ENCODE data around the gene NAIF1. TPM values are rescaled to one million over a fixed set of nuclear protein-coding genes. Genes with fewer than 3 reads are reported as not detected.
"Not testable (repeated sequence)": the region's sequence is repeated elsewhere in the genome, so short reads cannot be mapped to it uniquely, and the experiment has no call there.

The NAIF1 gene
- total RNA-seq, 1 experiment from 2014 or later = 11.0 TPM

DNA sequence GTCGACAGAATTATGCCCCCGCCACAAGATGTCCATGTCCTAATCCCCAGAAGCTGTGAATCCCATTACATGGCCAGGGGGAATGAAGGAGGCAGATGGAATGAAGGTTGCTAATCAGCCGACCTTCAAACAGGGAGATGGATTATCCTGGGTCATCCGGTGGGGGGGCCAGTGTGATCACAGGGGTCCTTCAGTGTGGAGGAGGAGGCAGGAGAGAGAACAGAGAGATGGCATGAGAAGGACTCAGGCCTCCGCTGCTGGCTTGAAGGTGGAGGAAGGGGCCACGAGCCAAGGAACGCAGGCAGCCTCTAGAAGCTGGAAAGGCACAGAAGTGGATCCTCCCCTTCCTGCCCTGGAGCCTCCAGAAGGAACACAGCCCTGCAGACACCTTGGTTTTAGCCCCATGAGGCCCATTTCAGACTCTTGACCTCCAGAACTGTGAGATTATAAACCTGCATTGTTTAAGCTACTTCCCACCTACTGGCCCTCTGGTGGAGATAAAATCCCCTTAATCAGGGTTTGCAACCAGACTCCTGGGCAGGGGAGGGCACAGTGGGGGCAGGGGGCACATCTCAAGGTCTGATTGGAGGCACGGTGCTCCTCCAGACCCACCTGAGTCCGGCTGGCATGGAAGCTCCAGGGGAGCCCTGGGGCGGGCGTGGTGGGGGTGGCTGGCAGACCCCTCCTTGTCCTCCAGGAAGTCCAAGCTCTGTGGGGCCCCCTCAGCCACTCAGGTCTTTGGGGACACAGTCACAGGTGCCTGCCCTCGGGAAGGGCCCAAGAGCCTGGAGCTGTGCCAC lies 46.6 kb upstream of the NAIF1 start:
- H3K79me2 ChIP-seq (ENCODE audit: insufficient read depth, low read length) = no peaks in the 10 kb centered on the region
- H3K36me3 ChIP-seq (ENCODE audit: control insufficient read depth in 1 of 2, insufficient read depth in 2 of 2, low read length in 2 of 2) = peaks cover 0 to 6% of the 10 kb centered on the region in 2 experiments; a peak in 1 of 4 replicates
- intact Hi-C loops (cut with micrococcal nuclease) = no loop called here
- H3K27me3 ChIP-seq (ENCODE audit: insufficient read depth, low read length) = no peaks in the 10 kb centered on the region
- H3K4me3 ChIP-seq (replicated peaks in 1 of 2; ENCODE audit: low read depth in 1 of 2, low read length in 2 of 2) = no peak overlapping the region
- DNase-seq (ENCODE audit: low read depth, low spot score) (no peak), ATAC-seq (no peak)
- ChIA-PET POLR2A (interaction anchor here (1.2 kb wide), 1 partner anchor 19 kb away, joined by 3 read pairs; no protein-coding TSS in a partner anchor), CTCF (interaction anchor here (0.9 to 1.4 kb wide), 2 partner anchors 12 to 16 kb away, joined by 3 to 4 read pairs; no protein-coding TSS in a partner anchor), RAD21 (ENCODE audit: low non-redundant PET in 1 of 2, low total read pairs in 2 of 2, uncharacterized antibody in 2 of 2, unreplicated experiment in 2 of 2) (no interaction called here)
- no peak overlapping the region for H3K4me2 ChIP-seq (ENCODE audit: low read length)
- H3K9me2 ChIP-seq (ENCODE audit: insufficient read depth) = no peaks in the 10 kb centered on the region
- no peaks in the 10 kb centered on the region for H4K20me1 ChIP-seq (ENCODE audit: insufficient read depth)
- H3K9me3 ChIP-seq (ENCODE audit: control insufficient read depth in 1 of 2, insufficient read depth in 1 of 2, low read depth in 1 of 2, low read length in 2 of 2) = no peaks in the 10 kb centered on the region
- no peak overlapping the region for H3K27ac ChIP-seq (ENCODE audit: low read depth, low read length)
- no peak overlapping the region for H3K9ac ChIP-seq (ENCODE audit: low read length)
- no peak overlapping the region for H2AFZ ChIP-seq (ENCODE audit: low read depth, low read length, poor library complexity, severe bottlenecking)
- no TSS peak for BruUV-seq (replicated peaks)
- H3K4me1 ChIP-seq (ENCODE audit: control insufficient read depth in 1 of 2, insufficient read depth in 2 of 2, low read length in 2 of 2) = peaks cover 3 to 4% of the 10 kb centered on the region in 2 experiments; a peak in 3 of 4 replicates
- TF ChIP-seq CBX3 (IDR thresholded peaks at IDR 0.05; ENCODE audit: low read depth) = no peak
- TF ChIP-seq YY1 (IDR thresholded peaks at IDR 0.05; ENCODE audit: extremely low read depth, insufficient replicate concordance, low read depth, low read length) = no peak
- no peak for TF ChIP-seq RAD21 (IDR thresholded peaks at IDR 0.05; ENCODE audit: low read depth)
- no peak for TF ChIP-seq ELF1 (IDR thresholded peaks at IDR 0.05; ENCODE audit: borderline replicate concordance, low read depth)
- TF ChIP-seq, protein P1, sequence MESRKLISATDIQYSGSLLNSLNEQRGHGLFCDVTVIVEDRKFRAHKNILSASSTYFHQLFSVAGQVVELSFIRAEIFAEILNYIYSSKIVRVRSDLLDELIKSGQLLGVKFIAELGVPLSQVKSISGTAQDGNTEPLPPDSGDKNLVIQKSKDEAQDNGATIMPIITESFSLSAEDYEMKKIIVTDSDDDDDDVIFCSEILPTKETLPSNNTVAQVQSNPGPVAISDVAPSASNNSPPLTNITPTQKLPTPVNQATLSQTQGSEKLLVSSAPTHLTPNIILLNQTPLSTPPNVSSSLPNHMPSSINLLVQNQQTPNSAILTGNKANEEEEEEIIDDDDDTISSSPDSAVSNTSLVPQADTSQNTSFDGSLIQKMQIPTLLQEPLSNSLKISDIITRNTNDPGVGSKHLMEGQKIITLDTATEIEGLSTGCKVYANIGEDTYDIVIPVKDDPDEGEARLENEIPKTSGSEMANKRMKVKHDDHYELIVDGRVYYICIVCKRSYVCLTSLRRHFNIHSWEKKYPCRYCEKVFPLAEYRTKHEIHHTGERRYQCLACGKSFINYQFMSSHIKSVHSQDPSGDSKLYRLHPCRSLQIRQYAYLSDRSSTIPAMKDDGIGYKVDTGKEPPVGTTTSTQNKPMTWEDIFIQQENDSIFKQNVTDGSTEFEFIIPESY (IDR thresholded peaks at IDR 0.05; ENCODE audit: extremely low read depth, insufficient replicate concordance, low read length) = no peak
- no peak for TF ChIP-seq EGR1 (IDR thresholded peaks at IDR 0.05; ENCODE audit: low read depth)
- TF ChIP-seq, protein P2, sequence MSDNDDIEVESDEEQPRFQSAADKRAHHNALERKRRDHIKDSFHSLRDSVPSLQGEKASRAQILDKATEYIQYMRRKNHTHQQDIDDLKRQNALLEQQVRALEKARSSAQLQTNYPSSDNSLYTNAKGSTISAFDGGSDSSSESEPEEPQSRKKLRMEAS (IDR thresholded peaks at IDR 0.05) = no peak
- no peak for TF ChIP-seq POLR2A (IDR thresholded peaks at IDR 0.05; ENCODE audit: borderline replicate concordance, extremely low read depth, insufficient read depth, insufficient read length)
- no peak for TF ChIP-seq EZH2 (IDR thresholded peaks at IDR 0.05)

DNA sequence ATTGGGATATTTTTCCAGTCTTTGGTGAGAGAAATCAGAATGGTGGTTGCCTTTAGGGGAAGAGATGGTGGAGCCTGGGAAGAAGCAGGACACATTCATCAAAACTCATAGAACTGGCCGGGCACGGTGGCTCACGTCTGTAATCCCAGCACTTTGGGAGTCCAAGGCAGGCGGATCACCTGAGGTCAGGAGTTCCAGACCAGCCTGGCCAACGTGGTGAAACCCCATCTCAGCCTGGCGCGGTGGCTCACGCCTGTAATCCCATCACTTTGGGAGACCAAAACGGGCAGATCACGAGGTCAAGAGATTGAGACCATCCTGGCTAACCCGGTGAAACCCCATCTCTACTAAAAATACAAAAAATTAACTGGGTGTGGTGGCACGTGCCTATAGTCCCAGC lies 44.6 kb upstream of the NAIF1 start:
- H3K27me3 ChIP-seq (ENCODE audit: insufficient read depth, low read length); RAD21 ChIA-PET (ENCODE audit: low non-redundant PET in 1 of 2, low total read pairs in 2 of 2, uncharacterized antibody in 2 of 2, unreplicated experiment in 2 of 2); DNase-seq (ENCODE audit: low read depth, low spot score); H3K27ac ChIP-seq (ENCODE audit: low read depth, low read length); intact Hi-C loops (cut with micrococcal nuclease); H3K79me2 ChIP-seq (ENCODE audit: insufficient read depth, low read length); POLR2A ChIA-PET; H3K4me3 ChIP-seq (replicated peaks in 1 of 2; ENCODE audit: low read depth in 1 of 2, low read length in 2 of 2); H3K4me2 ChIP-seq (ENCODE audit: low read length); H2AFZ ChIP-seq (ENCODE audit: low read depth, low read length, poor library complexity, severe bottlenecking); H3K4me1 ChIP-seq (ENCODE audit: control insufficient read depth in 1 of 2, insufficient read depth in 2 of 2, low read length in 2 of 2); CTCF ChIA-PET; H4K20me1 ChIP-seq (ENCODE audit: insufficient read depth); ATAC-seq; BruUV-seq (replicated peaks); H3K9me3 ChIP-seq (ENCODE audit: control insufficient read depth in 1 of 2, insufficient read depth in 1 of 2, low read depth in 1 of 2, low read length in 2 of 2); H3K9me2 ChIP-seq (ENCODE audit: insufficient read depth); H3K9ac ChIP-seq (ENCODE audit: low read length): not testable (repeated sequence)
- H3K36me3 ChIP-seq (ENCODE audit: control insufficient read depth in 1 of 2, insufficient read depth in 2 of 2, low read length in 2 of 2) = peaks cover 2 to 20% of the 10 kb centered on the region in 2 experiments; a peak in 2 of 4 replicates

Data from HCT116 (cell line).